Trophoblast cell (in vitro differentiated cells and primary cell): Measurements from ENCODE around the gene KCNJ8.

Experiments
- DNase-seq, 2 donors: peaks; one replicate each; pipeline ENCODE4 v3.0.0-alpha.2; 2016
- H2AFZ ChIP-seq: 2 replicates; pipeline ENCODE4 v1.6.1; 2013; ENCODE audit warnings: low read length, moderate library complexity, mild to moderate bottlenecking; ENCODE audit not compliant: insufficient read depth, poor library complexity
- H2AK5ac ChIP-seq: 2 replicates; pipeline ENCODE4 v1.6.1; 2013; ENCODE audit warnings: mild to moderate bottlenecking, low read length
- H2BK120ac ChIP-seq: 2 replicates; pipeline ENCODE4 v1.6.1; 2013; ENCODE audit warnings: low read length, mild to moderate bottlenecking, moderate library complexity; ENCODE audit not compliant: insufficient read depth, poor library complexity
- H2BK12ac ChIP-seq: 2 replicates; pipeline ENCODE4 v1.6.1; 2013; ENCODE audit warnings: mild to moderate bottlenecking, low read length, moderate library complexity
- H2BK5ac ChIP-seq: 2 replicates; pipeline ENCODE4 v1.6.1; 2013; ENCODE audit warnings: low read length, low read depth, moderate library complexity, mild to moderate bottlenecking; ENCODE audit not compliant: poor library complexity
- H3K14ac ChIP-seq: 2 replicates; pipeline ENCODE4 v1.6.1; 2013; ENCODE audit warnings: mild to moderate bottlenecking, low read length
- H3K18ac ChIP-seq: 2 replicates; pipeline ENCODE4 v1.6.1; 2013; ENCODE audit warnings: mild to moderate bottlenecking, low read length
- H3K23ac ChIP-seq: 2 replicates; pipeline ENCODE4 v1.6.1; 2013; ENCODE audit warnings: low read length
- H3K27ac ChIP-seq: 2 replicates; pipeline ENCODE4 v1.5.1; 2013; ENCODE audit warnings: low read depth, mild to moderate bottlenecking, inconsistent platforms, low read length, moderate library complexity
- H3K27me3 ChIP-seq: 2 replicates; pipeline ENCODE4 v1.6.1; 2013; ENCODE audit warnings: inconsistent platforms, mild to moderate bottlenecking, low read length, moderate library complexity; ENCODE audit not compliant: insufficient read depth
- H3K36me3 ChIP-seq, 2 experiments: 1 replicate in 1 of 2; 2 replicates in 1 of 2; pipeline ENCODE4 v1.6.1; 2013; ENCODE audit warnings: low read length in 2 of 2, mild to moderate bottlenecking in 2 of 2, moderate library complexity in 1 of 2; ENCODE audit not compliant: insufficient read depth in 2 of 2, control insufficient read depth in 1 of 2
- H3K4ac ChIP-seq: 2 replicates; pipeline ENCODE4 v1.6.1; 2013; ENCODE audit warnings: low read depth, mild to moderate bottlenecking, low read length, moderate library complexity
- H3K4me1 ChIP-seq, 2 experiments: 1 replicate in 1 of 2; 2 replicates in 1 of 2; pipeline ENCODE4 v1.6.1; 2013; ENCODE audit warnings: low read length in 2 of 2, mild to moderate bottlenecking in 2 of 2, moderate library complexity in 1 of 2; ENCODE audit not compliant: insufficient read depth in 2 of 2, control insufficient read depth in 1 of 2
- H3K4me2 ChIP-seq: 2 replicates; pipeline ENCODE4 v1.6.1; 2013; ENCODE audit warnings: inconsistent platforms, mild to moderate bottlenecking, low read length, moderate library complexity
- H3K4me3 ChIP-seq: 2 replicates; pipeline ENCODE4 v1.5.1; 2013; ENCODE audit warnings: mild to moderate bottlenecking, low read depth, low read length, inconsistent platforms
- H3K79me1 ChIP-seq: one replicate; pipeline ENCODE4 v1.6.1; 2013; ENCODE audit warnings: low read length
- H3K79me2 ChIP-seq: 2 replicates; pipeline ENCODE4 v1.6.1; 2013; ENCODE audit warnings: low read length, mild to moderate bottlenecking; ENCODE audit not compliant: control insufficient read depth, insufficient read depth, poor library complexity
- H3K9ac ChIP-seq: 2 replicates; pipeline ENCODE4 v1.6.1; 2013; ENCODE audit warnings: mild to moderate bottlenecking, low read length
- H3K9me3 ChIP-seq: 2 replicates; pipeline ENCODE4 v1.6.1; 2013; ENCODE audit warnings: low read depth, mild to moderate bottlenecking, control low read depth, inconsistent platforms, low read length; ENCODE audit not compliant: insufficient read depth
- H4K12ac ChIP-seq: 2 replicates; pipeline ENCODE4 v1.6.1; 2013; ENCODE audit warnings: low read depth, mild to moderate bottlenecking, low read length, moderate library complexity
- H4K8ac ChIP-seq: 2 replicates; pipeline ENCODE4 v1.6.1; 2013; ENCODE audit warnings: low read depth, mild to moderate bottlenecking, low read length, moderate library complexity
- H4K91ac ChIP-seq: one replicate; pipeline ENCODE4 v1.6.1; 2013; ENCODE audit warnings: low read depth, mild to moderate bottlenecking, low read length, moderate library complexity
- WGBS: extraction: QIAGEN DNeasy Blood & Tissue Kit; methylation state at CpG from one replicate; pipeline ENCODE4 v1.1.7; 2013; ENCODE audit warnings: missing lambda C conversion rate; ENCODE audit not compliant: insufficient read length, insufficient coverage; ENCODE audit errors: extremely low coverage; 5-methylcytosine and 5-hydroxymethylcytosine counted together

Gene KCNJ8

DNA sequence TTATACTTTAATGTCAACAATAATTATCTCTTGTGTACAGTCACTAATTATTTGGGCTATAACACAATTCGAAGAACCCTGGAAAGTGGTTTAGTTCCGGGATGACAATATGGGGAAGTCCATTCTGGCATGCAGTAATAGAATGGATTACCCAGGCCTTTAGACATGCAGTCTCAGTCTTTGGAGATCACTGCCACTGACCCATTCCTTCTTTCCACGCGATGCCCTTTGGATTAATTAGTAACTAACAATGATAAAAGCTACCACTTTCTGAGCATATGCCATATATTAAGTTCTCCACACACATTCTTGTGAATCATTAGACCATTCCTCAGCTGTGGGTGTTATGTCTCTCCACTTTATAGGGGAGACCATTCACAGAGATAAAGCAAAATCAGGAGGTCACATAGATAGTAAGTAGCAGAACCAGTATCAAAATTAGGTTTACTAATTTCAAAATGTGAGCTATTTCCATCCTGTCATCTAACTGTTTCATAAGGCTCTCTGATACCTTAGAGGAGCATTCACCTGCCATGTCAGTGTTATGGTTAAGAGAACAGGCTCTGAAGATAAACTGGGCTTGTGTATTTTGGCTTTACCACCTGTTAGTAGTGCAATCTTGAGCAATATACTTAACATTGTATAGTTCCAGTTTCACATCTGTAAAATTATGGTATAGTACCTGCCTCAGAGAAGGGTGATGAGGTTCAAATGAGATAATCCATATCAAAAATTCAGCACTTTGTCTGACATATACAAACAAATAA is 27.2 kb upstream of the KCNJ8 start:
- H4K8ac ChIP-seq, result no peak overlapping the region
- no peak overlapping the region for H2BK12ac ChIP-seq
- no peak overlapping the region for H3K27ac ChIP-seq
- no peaks in the 10 kb centered on the region for H3K36me3 ChIP-seq
- no peak overlapping the region for H4K91ac ChIP-seq
- H3K79me1 ChIP-seq, result no peaks in the 10 kb centered on the region
- H3K4ac ChIP-seq, result no peak overlapping the region
- H3K9me3 ChIP-seq, result no peaks in the 10 kb centered on the region
- H3K79me2 ChIP-seq, result no peaks in the 10 kb centered on the region
- no peak overlapping the region for H3K4me3 ChIP-seq
- H3K9ac ChIP-seq, result no peak overlapping the region
- WGBS, result no CpG with 5 or more reads among the region's 4 CpGs
- H3K4me1 ChIP-seq, result no peaks in the 10 kb centered on the region
- H3K14ac ChIP-seq, result no peak overlapping the region
- DNase-seq, result no peak
- no peak overlapping the region for H4K12ac ChIP-seq
- H2AK5ac ChIP-seq, result no peak overlapping the region
- H3K27me3 ChIP-seq, result no peaks in the 10 kb centered on the region
- no peak overlapping the region for H2BK5ac ChIP-seq
- H2BK120ac ChIP-seq, result no peak overlapping the region
- H2AFZ ChIP-seq, result no peak overlapping the region
- H3K18ac ChIP-seq, result no peak overlapping the region
- no peak overlapping the region for H3K4me2 ChIP-seq
- no peak overlapping the region for H3K23ac ChIP-seq

DNA sequence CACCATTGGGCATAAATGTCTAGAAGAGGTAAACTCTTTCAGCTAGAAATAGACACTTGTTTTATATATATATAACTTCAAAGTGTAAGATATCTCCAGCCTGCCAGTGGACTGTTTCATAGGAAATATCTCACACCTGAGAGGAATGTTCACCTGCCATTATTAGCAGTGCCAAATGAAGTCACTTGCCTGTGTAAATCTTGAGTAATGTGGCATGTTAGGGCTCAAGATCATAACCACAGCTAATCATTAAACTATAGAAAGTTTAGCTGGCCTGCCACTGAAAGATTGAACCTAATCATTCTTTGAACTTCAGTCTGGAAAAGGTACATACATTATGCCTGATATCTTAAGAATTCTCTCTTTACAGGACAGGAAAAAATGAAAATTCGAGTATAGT is 25.5 kb upstream of the KCNJ8 start:
- Histone ChIP-seq H3K9ac (no peak overlapping the region), H2AFZ (no peak overlapping the region), H3K79me1 (no peaks in the 10 kb centered on the region), H3K14ac (no peak overlapping the region), H3K4me2 (no peak overlapping the region), H3K4ac (no peak overlapping the region), H2BK12ac (no peak overlapping the region), H3K4me1 (no peaks in the 10 kb centered on the region), H3K27ac (no peak overlapping the region), H2AK5ac (no peak overlapping the region), H3K18ac (no peak overlapping the region), H4K12ac (no peak overlapping the region), H2BK120ac (no peak overlapping the region), H3K4me3 (no peak overlapping the region), H3K9me3 (no peaks in the 10 kb centered on the region), H3K27me3 (no peaks in the 10 kb centered on the region), H3K23ac (no peak overlapping the region), H4K8ac (no peak overlapping the region), H3K79me2 (no peaks in the 10 kb centered on the region), H4K91ac (no peak overlapping the region), H3K36me3 (no peaks in the 10 kb centered on the region), H2BK5ac (no peak overlapping the region)
- WGBS, result no CpG with 5 or more reads among the region's 1 CpG
- DNase-seq, result no peak

DNA sequence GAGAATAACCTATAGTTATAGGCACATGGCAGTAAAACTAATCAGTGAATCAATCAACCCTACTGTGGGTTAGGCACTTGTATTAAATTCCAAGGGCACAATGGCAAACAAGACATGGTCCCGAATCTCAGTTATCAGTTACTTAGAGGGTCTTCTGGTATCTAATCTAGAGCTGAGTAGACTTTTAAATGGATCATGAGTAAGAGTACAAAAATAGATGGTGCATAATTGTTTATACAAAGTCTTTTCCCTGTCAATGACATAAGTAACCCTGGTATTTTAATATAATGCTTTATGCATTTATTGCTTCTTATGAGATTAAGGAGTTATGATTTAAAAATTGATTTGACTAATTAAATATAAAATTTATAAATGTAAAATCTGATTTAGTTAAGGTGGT is 23.0 kb upstream of the KCNJ8 start:
- Histone ChIP-seq H4K91ac (no peak overlapping the region), H2BK5ac (no peak overlapping the region), H3K18ac (no peak overlapping the region), H2AK5ac (no peak overlapping the region), H3K9me3 (no peaks in the 10 kb centered on the region), H3K4me2 (no peak overlapping the region), H3K36me3 (no peaks in the 10 kb centered on the region), H3K79me1 (no peaks in the 10 kb centered on the region), H3K23ac (no peak overlapping the region), H4K8ac (no peak overlapping the region), H2BK120ac (no peak overlapping the region), H2BK12ac (no peak overlapping the region), H3K4me1 (no peaks in the 10 kb centered on the region), H3K27me3 (no peaks in the 10 kb centered on the region), H3K9ac (no peak overlapping the region), H3K4ac (no peak overlapping the region), H3K14ac (no peak overlapping the region), H3K4me3 (no peak overlapping the region), H3K27ac (no peak overlapping the region), H4K12ac (no peak overlapping the region), H2AFZ (no peak overlapping the region), H3K79me2 (no peaks in the 10 kb centered on the region)
- WGBS, result no CpG with 5 or more reads among the region's 1 CpG
- no peak for DNase-seq

DNA sequence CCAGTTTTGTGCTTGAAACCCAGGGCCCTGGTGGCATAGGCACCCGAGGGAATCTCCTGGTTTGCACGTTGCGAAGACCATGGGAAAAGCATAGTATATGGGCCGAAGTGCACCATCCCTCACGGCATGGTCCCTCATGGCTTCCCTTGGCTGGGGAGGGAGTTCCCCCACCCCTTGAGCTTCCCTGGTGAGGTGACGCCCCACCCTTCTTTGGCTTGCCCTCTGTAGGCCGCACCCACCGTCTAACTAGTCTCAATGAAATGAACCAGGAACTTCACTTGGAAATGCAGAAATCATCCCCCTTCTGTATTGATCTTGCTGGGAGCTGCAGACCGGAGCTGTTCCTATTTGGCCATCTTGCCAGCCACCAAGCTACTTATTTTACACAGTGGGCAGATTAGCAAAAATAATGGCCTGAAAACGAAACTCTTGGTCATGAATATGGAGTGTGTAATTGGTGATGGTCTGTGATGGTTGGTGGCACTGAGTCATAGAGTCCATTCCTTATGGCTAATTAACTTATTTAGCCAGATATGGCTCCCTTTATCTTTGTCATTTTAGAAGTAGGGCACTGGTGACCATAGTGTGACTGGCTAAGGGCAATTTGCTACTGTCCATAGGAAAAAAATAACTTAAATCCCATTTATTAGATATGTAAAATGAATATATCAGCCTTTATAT is 21.3 kb upstream of the KCNJ8 start:
- H3K9ac ChIP-seq, result no peak overlapping the region
- H3K4me2 ChIP-seq, result no peak overlapping the region
- no peak overlapping the region for H4K12ac ChIP-seq
- H3K4me3 ChIP-seq, result no peak overlapping the region
- no peak overlapping the region for H3K18ac ChIP-seq
- no peak overlapping the region for H3K14ac ChIP-seq
- no peaks in the 10 kb centered on the region for H3K4me1 ChIP-seq
- H3K79me1 ChIP-seq, result no peaks in the 10 kb centered on the region
- H3K27me3 ChIP-seq, result no peaks in the 10 kb centered on the region
- no peak overlapping the region for H2AK5ac ChIP-seq
- H3K36me3 ChIP-seq, result no peaks in the 10 kb centered on the region
- H3K9me3 ChIP-seq, result no peaks in the 10 kb centered on the region
- H3K79me2 ChIP-seq, result no peaks in the 10 kb centered on the region
- H3K23ac ChIP-seq, result no peak overlapping the region
- no peak overlapping the region for H2BK5ac ChIP-seq
- no peak overlapping the region for H2BK120ac ChIP-seq
- no CpG with 5 or more reads among the region's 10 CpGs for WGBS
- no peak overlapping the region for H2BK12ac ChIP-seq
- H3K4ac ChIP-seq, result no peak overlapping the region
- H4K8ac ChIP-seq, result no peak overlapping the region
- no peak overlapping the region for H3K27ac ChIP-seq
- DNase-seq, result no peak
- H2AFZ ChIP-seq, result no peak overlapping the region
- no peak overlapping the region for H4K91ac ChIP-seq
